Trophoblast cell (in vitro differentiated cells and primary cell): ENCODE results near the gene CYP46A1.

Experiments used
- DNase-seq, 2 donors: peaks; one replicate each; pipeline ENCODE4 v3.0.0-alpha.2; 2016
- H2AFZ ChIP-seq: 2 replicates; pipeline ENCODE4 v1.6.1; 2013; ENCODE audit warnings: low read length, moderate library complexity, mild to moderate bottlenecking; ENCODE audit not compliant: insufficient read depth, poor library complexity
- H2AK5ac ChIP-seq: 2 replicates; pipeline ENCODE4 v1.6.1; 2013; ENCODE audit warnings: mild to moderate bottlenecking, low read length
- H2BK120ac ChIP-seq: 2 replicates; pipeline ENCODE4 v1.6.1; 2013; ENCODE audit warnings: low read length, mild to moderate bottlenecking, moderate library complexity; ENCODE audit not compliant: insufficient read depth, poor library complexity
- H2BK12ac ChIP-seq: 2 replicates; pipeline ENCODE4 v1.6.1; 2013; ENCODE audit warnings: mild to moderate bottlenecking, low read length, moderate library complexity
- H2BK5ac ChIP-seq: 2 replicates; pipeline ENCODE4 v1.6.1; 2013; ENCODE audit warnings: low read length, low read depth, moderate library complexity, mild to moderate bottlenecking; ENCODE audit not compliant: poor library complexity
- H3K14ac ChIP-seq: 2 replicates; pipeline ENCODE4 v1.6.1; 2013; ENCODE audit warnings: mild to moderate bottlenecking, low read length
- H3K18ac ChIP-seq: 2 replicates; pipeline ENCODE4 v1.6.1; 2013; ENCODE audit warnings: mild to moderate bottlenecking, low read length
- H3K23ac ChIP-seq: 2 replicates; pipeline ENCODE4 v1.6.1; 2013; ENCODE audit warnings: low read length
- H3K27ac ChIP-seq: 2 replicates; pipeline ENCODE4 v1.5.1; 2013; ENCODE audit warnings: low read depth, mild to moderate bottlenecking, inconsistent platforms, low read length, moderate library complexity
- H3K27me3 ChIP-seq: 2 replicates; pipeline ENCODE4 v1.6.1; 2013; ENCODE audit warnings: inconsistent platforms, mild to moderate bottlenecking, low read length, moderate library complexity; ENCODE audit not compliant: insufficient read depth
- H3K36me3 ChIP-seq, 2 experiments: 1 replicate in 1 of 2; 2 replicates in 1 of 2; pipeline ENCODE4 v1.6.1; 2013; ENCODE audit warnings: low read length in 2 of 2, mild to moderate bottlenecking in 2 of 2, moderate library complexity in 1 of 2; ENCODE audit not compliant: insufficient read depth in 2 of 2, control insufficient read depth in 1 of 2
- H3K4ac ChIP-seq: 2 replicates; pipeline ENCODE4 v1.6.1; 2013; ENCODE audit warnings: low read depth, mild to moderate bottlenecking, low read length, moderate library complexity
- H3K4me1 ChIP-seq, 2 experiments: 1 replicate in 1 of 2; 2 replicates in 1 of 2; pipeline ENCODE4 v1.6.1; 2013; ENCODE audit warnings: low read length in 2 of 2, mild to moderate bottlenecking in 2 of 2, moderate library complexity in 1 of 2; ENCODE audit not compliant: insufficient read depth in 2 of 2, control insufficient read depth in 1 of 2
- H3K4me2 ChIP-seq: 2 replicates; pipeline ENCODE4 v1.6.1; 2013; ENCODE audit warnings: inconsistent platforms, mild to moderate bottlenecking, low read length, moderate library complexity
- H3K4me3 ChIP-seq: 2 replicates; pipeline ENCODE4 v1.5.1; 2013; ENCODE audit warnings: mild to moderate bottlenecking, low read depth, low read length, inconsistent platforms
- H3K79me1 ChIP-seq: one replicate; pipeline ENCODE4 v1.6.1; 2013; ENCODE audit warnings: low read length
- H3K79me2 ChIP-seq: 2 replicates; pipeline ENCODE4 v1.6.1; 2013; ENCODE audit warnings: low read length, mild to moderate bottlenecking; ENCODE audit not compliant: control insufficient read depth, insufficient read depth, poor library complexity
- H3K9ac ChIP-seq: 2 replicates; pipeline ENCODE4 v1.6.1; 2013; ENCODE audit warnings: mild to moderate bottlenecking, low read length
- H3K9me3 ChIP-seq: 2 replicates; pipeline ENCODE4 v1.6.1; 2013; ENCODE audit warnings: low read depth, mild to moderate bottlenecking, control low read depth, inconsistent platforms, low read length; ENCODE audit not compliant: insufficient read depth
- H4K12ac ChIP-seq: 2 replicates; pipeline ENCODE4 v1.6.1; 2013; ENCODE audit warnings: low read depth, mild to moderate bottlenecking, low read length, moderate library complexity
- H4K8ac ChIP-seq: 2 replicates; pipeline ENCODE4 v1.6.1; 2013; ENCODE audit warnings: low read depth, mild to moderate bottlenecking, low read length, moderate library complexity
- H4K91ac ChIP-seq: one replicate; pipeline ENCODE4 v1.6.1; 2013; ENCODE audit warnings: low read depth, mild to moderate bottlenecking, low read length, moderate library complexity
- WGBS: extraction: QIAGEN DNeasy Blood & Tissue Kit; methylation state at CpG from one replicate; pipeline ENCODE4 v1.1.7; 2013; ENCODE audit warnings: missing lambda C conversion rate; ENCODE audit not compliant: insufficient read length, insufficient coverage; ENCODE audit errors: extremely low coverage; 5-methylcytosine and 5-hydroxymethylcytosine counted together

CYP46A1 gene

DNA sequence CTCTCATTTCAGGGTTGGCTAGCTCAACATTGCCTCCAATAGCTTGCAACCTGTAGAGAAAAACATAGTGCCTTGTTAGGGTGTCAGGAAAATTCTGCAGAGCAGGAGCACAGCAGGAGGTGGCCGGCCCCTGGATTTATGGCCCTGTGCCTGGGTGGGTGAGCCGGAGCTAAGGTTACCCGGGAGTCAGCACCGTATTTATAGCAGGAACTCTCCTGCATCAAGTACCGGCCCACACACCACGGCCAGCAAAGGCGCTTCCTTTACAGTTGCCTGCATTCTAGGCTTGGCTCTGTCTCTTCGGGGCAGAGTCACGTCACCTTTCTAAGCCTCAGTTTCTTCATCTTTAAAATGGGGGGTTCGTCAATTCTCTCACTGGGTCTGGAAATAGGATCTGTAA, 56.3 kb downstream of the CYP46A1 start:
- no peak overlapping the region for H3K27ac ChIP-seq
- H2BK5ac ChIP-seq: no peak overlapping the region
- no peak overlapping the region for H2AK5ac ChIP-seq
- no peak overlapping the region for H3K4me3 ChIP-seq
- H2BK12ac ChIP-seq: no peak overlapping the region
- no peaks in the 10 kb centered on the region for H3K9me3 ChIP-seq
- no peak for DNase-seq
- no CpG with 5 or more reads among the region's 10 CpGs for WGBS
- no peaks in the 10 kb centered on the region for H3K79me1 ChIP-seq
- H3K4me2 ChIP-seq: no peak overlapping the region
- no peak overlapping the region for H3K18ac ChIP-seq
- H3K79me2 ChIP-seq: no peaks in the 10 kb centered on the region
- H3K14ac ChIP-seq: no peak overlapping the region
- H2AFZ ChIP-seq: no peak overlapping the region
- peaks cover 0 to 5% of the 10 kb centered on the region in 2 experiments for H3K4me1 ChIP-seq
- H3K23ac ChIP-seq: no peak overlapping the region
- H3K36me3 ChIP-seq: no peaks in the 10 kb centered on the region
- no peak overlapping the region for H2BK120ac ChIP-seq
- no peak overlapping the region for H3K4ac ChIP-seq
- H4K91ac ChIP-seq: no peak overlapping the region
- H3K9ac ChIP-seq: no peak overlapping the region
- no peaks in the 10 kb centered on the region for H3K27me3 ChIP-seq
- H4K12ac ChIP-seq: no peak overlapping the region
- H4K8ac ChIP-seq: no peak overlapping the region

DNA sequence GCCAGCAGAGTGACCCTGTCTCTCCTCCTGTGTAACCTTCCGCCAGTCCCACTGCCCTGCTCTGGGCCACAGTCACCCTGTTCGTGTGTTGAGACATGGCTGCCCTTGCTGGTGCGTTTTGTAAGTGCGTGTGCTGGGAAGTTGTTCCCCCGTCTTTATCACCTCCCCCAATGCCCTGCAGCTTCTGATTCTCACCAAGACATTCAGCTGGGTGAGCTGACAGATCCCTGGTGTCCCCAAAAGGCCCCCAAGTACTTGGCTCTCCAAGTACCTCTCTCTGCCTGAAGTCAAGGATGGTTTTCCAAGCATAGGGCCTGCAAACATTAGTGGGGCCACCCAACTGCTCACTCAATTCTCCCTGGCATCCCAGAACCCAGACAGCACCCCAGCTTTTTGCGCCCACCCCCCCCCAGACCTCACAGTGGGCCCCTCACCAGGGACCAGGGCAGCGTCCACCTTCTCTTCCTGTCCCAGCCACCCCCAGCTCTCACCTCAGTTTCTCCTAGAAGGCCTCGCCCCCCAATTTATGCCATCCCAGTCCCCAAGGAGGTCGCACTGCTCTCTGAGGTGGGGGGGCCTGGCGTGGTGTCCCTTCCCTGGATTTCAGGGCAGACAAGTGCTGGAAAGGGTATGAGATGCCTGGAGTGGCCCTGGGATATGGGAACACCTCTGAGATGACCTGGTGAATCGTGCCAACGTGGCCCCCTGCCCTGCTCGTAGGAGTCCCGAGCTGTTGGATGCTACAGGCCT, 57.3 kb downstream of the CYP46A1 start:
- H3K4me1 ChIP-seq: peaks cover 0 to 5% of the 10 kb centered on the region in 2 experiments
- H2AK5ac ChIP-seq: no peak overlapping the region
- H3K23ac ChIP-seq: no peak overlapping the region
- no peaks in the 10 kb centered on the region for H3K27me3 ChIP-seq
- no peak overlapping the region for H3K4me2 ChIP-seq
- H3K79me1 ChIP-seq: no peaks in the 10 kb centered on the region
- H4K91ac ChIP-seq: no peak overlapping the region
- no peak overlapping the region for H3K18ac ChIP-seq
- no peak overlapping the region for H2BK12ac ChIP-seq
- no peaks in the 10 kb centered on the region for H3K36me3 ChIP-seq
- no peak overlapping the region for H2AFZ ChIP-seq
- H3K27ac ChIP-seq: no peak overlapping the region
- no peak overlapping the region for H3K4ac ChIP-seq
- no peak overlapping the region for H3K4me3 ChIP-seq
- no peak overlapping the region for H4K12ac ChIP-seq
- H3K14ac ChIP-seq: no peak overlapping the region
- no peaks in the 10 kb centered on the region for H3K9me3 ChIP-seq
- H3K9ac ChIP-seq: no peak overlapping the region
- no peak overlapping the region for H2BK120ac ChIP-seq
- WGBS: no CpG with 5 or more reads among the region's 14 CpGs
- H2BK5ac ChIP-seq: no peak overlapping the region
- H4K8ac ChIP-seq: no peak overlapping the region
- no peak for DNase-seq
- no peaks in the 10 kb centered on the region for H3K79me2 ChIP-seq

DNA sequence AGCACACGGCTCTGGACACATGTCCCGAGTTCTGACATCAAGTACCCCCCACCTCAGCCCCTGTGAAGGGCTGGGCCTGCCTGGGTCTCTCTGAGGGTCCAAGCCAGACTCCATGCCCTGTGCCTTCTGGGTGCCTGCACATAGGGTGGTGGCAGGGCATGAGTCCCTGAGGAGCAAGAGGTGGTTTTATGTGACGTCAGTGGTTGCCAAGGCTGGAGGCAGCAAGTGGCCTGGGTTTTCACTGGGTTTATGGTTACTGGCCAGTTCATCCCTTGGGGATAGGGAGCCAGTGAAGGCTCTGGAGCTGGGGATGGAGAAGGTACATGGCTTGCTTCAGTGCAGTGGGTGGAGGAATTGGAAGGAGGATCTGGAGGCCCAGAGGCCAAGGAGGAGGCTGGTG, 58.0 kb downstream of the CYP46A1 start:
- Histone ChIP-seq H3K9ac (no peak overlapping the region), H3K27me3 (no peaks in the 10 kb centered on the region), H4K91ac (no peak overlapping the region), H2BK5ac (no peak overlapping the region), H3K4me1 (peaks cover 0 to 2% of the 10 kb centered on the region in 2 experiments), H3K14ac (no peak overlapping the region), H2AFZ (no peak overlapping the region), H3K18ac (no peak overlapping the region), H2AK5ac (no peak overlapping the region), H3K27ac (no peak overlapping the region), H2BK12ac (no peak overlapping the region), H2BK120ac (no peak overlapping the region), H3K23ac (no peak overlapping the region), H3K9me3 (no peaks in the 10 kb centered on the region), H3K79me1 (no peaks in the 10 kb centered on the region), H3K4me3 (no peak overlapping the region), H3K36me3 (no peaks in the 10 kb centered on the region), H3K4me2 (no peak overlapping the region), H4K12ac (no peak overlapping the region), H3K4ac (no peak overlapping the region), H4K8ac (no peak overlapping the region), H3K79me2 (no peaks in the 10 kb centered on the region)
- WGBS: no CpG with 5 or more reads among the region's 3 CpGs
- DNase-seq: no peak

DNA sequence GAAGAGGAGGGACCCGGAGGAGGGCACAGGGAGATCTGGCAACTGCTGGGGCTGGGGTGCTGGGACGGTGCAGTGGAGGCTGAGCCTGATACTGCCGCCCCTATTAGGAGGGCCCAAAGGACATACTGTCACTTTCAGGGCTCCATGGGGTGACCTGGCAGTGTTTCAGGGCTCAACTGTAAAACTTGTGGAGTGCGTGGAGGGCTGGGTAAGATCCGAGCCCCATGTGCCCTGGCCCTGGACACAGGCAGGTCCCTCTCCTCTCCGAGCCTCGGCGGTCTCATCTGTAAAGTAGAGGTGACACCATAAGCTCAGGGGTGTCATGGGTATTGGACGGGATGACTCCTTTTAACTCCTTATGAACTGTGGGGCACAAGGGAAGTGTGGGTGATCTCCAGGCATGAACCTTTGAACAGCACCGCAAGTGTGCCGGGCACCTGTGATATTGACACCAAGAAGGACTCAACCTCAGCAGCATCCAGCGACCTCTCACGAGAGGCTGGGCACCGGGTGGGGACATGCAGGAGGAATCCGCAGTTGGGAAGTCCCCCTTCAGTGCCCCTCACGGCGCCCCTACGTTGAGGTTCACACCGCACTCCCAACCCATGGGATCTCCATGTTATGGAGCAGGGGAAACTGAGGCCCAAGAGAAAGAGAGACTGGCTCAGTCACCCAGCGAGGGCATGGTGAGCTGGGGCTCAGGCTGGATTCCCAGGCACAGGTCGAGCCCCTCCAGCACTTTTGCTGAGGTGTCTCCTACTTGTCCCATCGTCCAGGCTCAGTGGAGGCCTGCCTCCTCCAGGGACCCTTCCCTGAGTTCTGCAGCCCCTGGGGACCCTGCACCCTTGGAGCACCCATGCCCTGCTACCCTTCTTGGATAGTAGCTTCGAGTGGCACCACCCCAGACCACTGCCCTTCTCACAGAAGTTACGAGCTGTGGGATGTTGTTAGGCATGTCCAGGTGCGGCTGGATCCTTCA, 58.7 kb downstream of the CYP46A1 start:
- Histone ChIP-seq H2AK5ac (no peak overlapping the region), H2BK12ac (no peak overlapping the region), H2AFZ (no peak overlapping the region), H3K79me1 (no peaks in the 10 kb centered on the region), H3K4me3 (no peak overlapping the region), H3K14ac (no peak overlapping the region), H3K27ac (no peak overlapping the region), H4K91ac (no peak overlapping the region), H3K18ac (no peak overlapping the region), H3K9ac (no peak overlapping the region), H3K4ac (no peak overlapping the region), H3K36me3 (no peaks in the 10 kb centered on the region), H3K27me3 (no peaks in the 10 kb centered on the region), H2BK120ac (no peak overlapping the region), H3K9me3 (no peaks in the 10 kb centered on the region), H4K8ac (no peak overlapping the region), H3K4me1 (no peaks in the 10 kb centered on the region), H3K4me2 (no peak overlapping the region), H3K23ac (no peak overlapping the region), H2BK5ac (no peak overlapping the region), H4K12ac (no peak overlapping the region), H3K79me2 (no peaks in the 10 kb centered on the region)
- DNase-seq: no peak
- WGBS: no CpG with 5 or more reads among the region's 25 CpGs
